Activated naive CD8-positive, alpha-beta T cell treated with anti-CD3 and anti-CD28 coated beads for 36 hours (primary cell): ENCODE measurements around the gene RSRC1. TPM values are rescaled to one million over a fixed set of nuclear protein-coding genes. Genes with fewer than 3 reads are reported as not detected.
A peak's percentile ranks its signal among the peaks of the same experiment; 100 is the strongest.
"Not testable (repeated sequence)": the region's sequence is repeated elsewhere in the genome, so short reads cannot be mapped to it uniquely, and the experiment has no call there.

Experiments used
- DNase-seq: peaks from one replicate; pipeline ENCODE4 v3.0.0; 2021
- H3K27ac Mint-ChIP-seq: one replicate; pipeline ENCODE4 v1.8.0; 2022; ENCODE audit warnings: mild to moderate bottlenecking, moderate library complexity, mixed read lengths
- H3K27me3 Mint-ChIP-seq: one replicate; pipeline ENCODE4 v1.8.0; 2022; ENCODE audit warnings: mild to moderate bottlenecking, mixed read lengths
- H3K36me3 Mint-ChIP-seq: one replicate; pipeline ENCODE4 v1.8.0; 2021; ENCODE audit warnings: mild to moderate bottlenecking, mixed read lengths
- H3K4me1 Mint-ChIP-seq: one replicate; pipeline ENCODE4 v1.8.0; 2021; ENCODE audit warnings: mixed read lengths
- H3K4me3 Mint-ChIP-seq: one replicate; pipeline ENCODE4 v1.8.0; 2022; ENCODE audit warnings: mild to moderate bottlenecking, moderate library complexity, mixed read lengths
- H3K9me3 Mint-ChIP-seq: one replicate; pipeline ENCODE4 v1.8.0; 2022; ENCODE audit warnings: mixed read lengths
- total RNA-seq, 2 experiments: library from RNA; stranded (reverse); gene quantifications; one replicate each; pipeline ENCODE4 v1.2.3, GENCODE V29; 2021

RSRC1 gene
- total RNA-seq, 2 experiments from 2014 or later: 33.2 to 37.1 TPM

DNA sequence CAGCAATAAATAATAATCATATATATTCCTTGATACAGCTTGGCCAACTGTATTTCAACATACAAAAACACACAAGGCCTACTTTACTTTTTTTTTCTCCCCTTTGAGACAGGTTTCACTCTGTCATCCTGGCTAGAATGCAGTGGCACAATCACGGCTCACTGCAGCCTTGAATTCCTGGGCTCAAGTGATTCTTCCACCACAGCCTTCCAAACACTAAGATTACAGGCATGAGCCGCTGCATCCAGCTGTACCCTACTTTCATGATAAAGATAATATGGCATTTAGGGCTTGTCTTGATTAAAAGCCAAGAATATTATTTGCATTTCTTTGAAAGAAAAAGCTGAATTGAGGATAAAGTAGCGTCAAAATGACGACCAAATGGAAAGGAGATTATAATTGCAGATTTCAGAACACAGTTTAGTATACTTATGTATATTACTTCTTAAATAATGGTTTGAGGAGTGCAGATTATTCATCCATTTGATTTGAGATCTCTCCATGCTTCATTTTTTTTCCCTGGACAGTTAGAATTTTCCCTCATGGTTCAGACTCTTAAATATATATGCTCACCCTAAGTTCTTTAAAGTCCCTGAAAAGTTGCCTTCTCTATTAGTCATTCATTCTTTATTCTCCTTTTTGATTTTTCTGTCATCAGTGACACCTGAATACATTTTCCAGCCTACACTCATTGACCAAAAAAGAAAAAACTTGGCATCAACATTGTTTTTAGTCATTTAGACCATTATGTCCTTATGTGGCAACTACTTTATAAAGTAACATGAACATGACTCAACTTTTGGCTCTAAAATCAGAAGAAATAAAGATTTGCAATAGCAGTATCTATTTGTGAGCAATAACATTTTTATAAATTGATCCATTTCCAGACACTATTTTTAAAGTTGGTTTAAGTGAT is 412.6 kb downstream of the RSRC1 start:
- Mint-ChIP-seq H3K27me3 (no peaks in the 10 kb centered on the region), H3K27ac (no peak overlapping the region), H3K36me3 (peaks cover 5% of the 10 kb centered on the region), H3K4me3 (no peak overlapping the region), H3K4me1 (no peaks in the 10 kb centered on the region), H3K9me3 (no peaks in the 10 kb centered on the region)
- DNase-seq: no peak

DNA sequence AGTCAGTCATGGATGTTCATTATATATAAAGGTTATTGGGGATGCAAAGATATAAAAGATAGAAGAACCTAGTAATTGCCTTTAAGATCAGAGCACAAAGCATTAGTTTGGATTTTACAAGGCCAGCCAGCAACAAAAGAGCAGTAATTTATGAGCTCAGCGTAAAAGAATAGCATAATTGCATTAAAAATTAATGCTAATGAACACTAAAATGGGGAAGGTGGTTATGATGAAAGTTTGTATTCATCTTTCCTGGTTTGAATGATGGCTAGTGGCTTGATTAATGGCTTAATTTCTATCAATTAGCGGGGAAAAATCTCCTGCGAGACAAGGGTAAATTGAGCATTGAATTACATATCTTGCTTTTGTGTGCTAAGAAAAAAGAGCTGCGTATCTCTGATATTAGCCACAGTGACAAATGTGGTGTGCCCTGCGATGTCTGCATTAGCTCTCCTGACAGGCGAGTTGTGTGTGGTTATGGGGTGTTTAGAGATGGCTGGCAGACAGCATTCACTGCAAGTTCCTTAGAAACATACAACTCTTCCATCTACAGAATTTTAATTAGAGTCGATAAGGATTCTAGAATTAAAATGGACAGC is 418.3 kb downstream of the RSRC1 start:
- H3K36me3 Mint-ChIP-seq: no peaks in the 10 kb centered on the region
- no peaks in the 10 kb centered on the region for H3K4me1 Mint-ChIP-seq
- DNase-seq: no peak
- H3K9me3 Mint-ChIP-seq: no peaks in the 10 kb centered on the region
- no peaks in the 10 kb centered on the region for H3K27me3 Mint-ChIP-seq
- no peak overlapping the region for H3K4me3 Mint-ChIP-seq
- no peak overlapping the region for H3K27ac Mint-ChIP-seq

DNA sequence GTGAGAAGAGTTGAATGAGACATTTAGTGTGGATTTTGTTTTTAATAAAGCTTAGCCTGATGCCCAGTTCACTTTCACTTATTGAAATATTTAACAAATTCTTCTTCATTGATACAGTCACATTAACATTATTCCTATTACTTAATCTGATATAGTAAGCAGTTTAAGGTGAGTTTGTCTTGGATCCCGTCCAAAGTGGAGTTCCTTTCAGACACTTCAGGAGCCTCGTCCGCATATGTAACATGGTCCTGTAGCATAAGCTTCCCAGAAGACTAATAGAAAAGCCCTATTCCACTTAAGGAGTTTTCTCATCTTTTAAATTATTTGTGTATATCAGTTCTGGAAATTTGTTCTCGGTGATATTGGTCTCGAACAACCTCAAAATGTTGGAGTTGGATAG is 421.4 kb downstream of the RSRC1 start:
- Mint-ChIP-seq H3K27ac (no peak overlapping the region), H3K27me3 (no peaks in the 10 kb centered on the region), H3K4me1 (no peaks in the 10 kb centered on the region), H3K9me3 (no peaks in the 10 kb centered on the region), H3K4me3 (no peak overlapping the region), H3K36me3 (no peaks in the 10 kb centered on the region)
- no peak for DNase-seq

DNA sequence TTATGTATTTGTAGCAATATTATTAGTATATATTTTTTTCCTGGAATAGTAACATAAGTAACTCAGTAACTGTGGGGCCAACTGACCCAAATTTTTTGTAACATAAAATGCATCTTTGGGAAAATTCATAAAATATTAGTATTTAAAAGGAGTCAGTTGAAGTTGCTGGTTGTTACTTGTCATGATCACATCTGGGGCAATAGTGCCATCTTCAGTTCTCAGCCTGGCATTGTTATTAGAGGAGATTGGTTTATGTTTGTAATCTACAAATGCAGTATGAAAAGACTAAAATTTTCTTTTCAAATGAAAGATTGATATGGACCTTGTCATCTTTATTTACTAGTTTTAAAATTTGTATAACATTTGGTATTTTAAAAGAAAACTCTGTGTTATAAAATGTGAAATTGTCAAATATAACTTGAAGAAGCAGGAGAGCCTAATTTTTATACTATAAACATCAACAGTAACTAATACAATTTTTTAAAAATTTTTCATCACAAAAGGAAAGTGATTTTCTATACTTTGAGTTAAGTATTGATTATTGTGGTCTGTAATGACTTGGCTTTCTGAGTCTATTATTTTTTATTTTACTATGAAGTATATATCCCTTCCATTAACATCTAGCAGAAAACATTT is 422.3 kb downstream of the RSRC1 start:
- Mint-ChIP-seq H3K36me3 (no peaks in the 10 kb centered on the region), H3K4me1 (no peaks in the 10 kb centered on the region), H3K27me3 (no peaks in the 10 kb centered on the region), H3K27ac (no peak overlapping the region), H3K4me3 (no peak overlapping the region), H3K9me3 (no peaks in the 10 kb centered on the region)
- no peak for DNase-seq

DNA sequence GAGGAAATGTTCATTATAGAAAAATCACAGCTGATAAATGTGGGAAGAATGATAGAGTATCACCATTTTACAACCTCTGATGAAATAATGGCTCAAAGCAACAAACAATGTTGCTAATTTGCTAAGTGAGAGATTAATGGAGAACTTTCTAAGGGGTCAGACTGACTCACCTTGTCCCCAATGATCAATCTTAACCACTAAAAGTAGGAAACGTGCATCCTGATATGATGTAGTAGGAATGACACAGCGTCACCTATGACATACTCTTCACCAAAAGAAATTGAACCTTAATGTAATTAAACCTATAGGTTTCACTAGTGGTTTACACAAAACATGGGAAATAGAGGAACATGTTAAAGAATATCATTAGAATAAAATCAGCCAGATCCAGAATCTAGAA is 426.0 kb downstream of the RSRC1 start:
- DNase-seq: no peak
- H3K36me3 Mint-ChIP-seq: no peaks in the 10 kb centered on the region
- no peaks in the 10 kb centered on the region for H3K27me3 Mint-ChIP-seq
- H3K4me3 Mint-ChIP-seq: no peak overlapping the region
- H3K27ac Mint-ChIP-seq: no peak overlapping the region
- H3K9me3 Mint-ChIP-seq: no peaks in the 10 kb centered on the region
- H3K4me1 Mint-ChIP-seq: no peaks in the 10 kb centered on the region

DNA sequence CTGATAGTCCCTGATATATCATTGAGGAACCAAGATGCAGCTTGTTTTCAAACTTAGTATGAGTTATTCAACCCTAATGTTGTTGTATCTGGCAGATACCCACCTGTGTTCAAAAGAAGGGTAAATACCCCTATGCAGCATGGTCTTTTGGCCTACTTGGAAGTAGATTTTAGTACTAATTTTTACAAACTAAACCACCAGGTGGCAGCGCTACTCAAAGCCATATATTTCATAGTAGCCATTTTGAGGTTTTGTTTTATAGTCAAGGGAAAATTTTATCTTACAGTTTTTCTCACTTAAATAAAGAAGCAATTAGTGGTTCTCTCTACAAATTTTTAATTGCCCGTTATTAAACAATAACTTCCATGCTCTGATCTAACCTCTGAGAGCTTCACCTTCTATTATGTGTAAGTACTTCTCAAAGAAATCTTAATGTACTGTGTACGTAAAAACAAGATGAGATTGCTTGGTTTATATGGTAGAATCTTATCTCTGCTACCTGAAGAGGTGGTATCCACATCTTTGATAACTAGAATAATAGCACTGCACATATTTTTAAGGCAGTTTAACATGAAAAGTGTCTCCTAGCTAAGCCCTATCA is 429.6 kb downstream of the RSRC1 start:
- no peaks in the 10 kb centered on the region for H3K9me3 Mint-ChIP-seq
- no peaks in the 10 kb centered on the region for H3K4me1 Mint-ChIP-seq
- DNase-seq: peak; percentile 6
- H3K27me3 Mint-ChIP-seq: no peaks in the 10 kb centered on the region
- no peak overlapping the region for H3K27ac Mint-ChIP-seq
- no peak overlapping the region for H3K4me3 Mint-ChIP-seq
- peaks cover 8% of the 10 kb centered on the region for H3K36me3 Mint-ChIP-seq

DNA sequence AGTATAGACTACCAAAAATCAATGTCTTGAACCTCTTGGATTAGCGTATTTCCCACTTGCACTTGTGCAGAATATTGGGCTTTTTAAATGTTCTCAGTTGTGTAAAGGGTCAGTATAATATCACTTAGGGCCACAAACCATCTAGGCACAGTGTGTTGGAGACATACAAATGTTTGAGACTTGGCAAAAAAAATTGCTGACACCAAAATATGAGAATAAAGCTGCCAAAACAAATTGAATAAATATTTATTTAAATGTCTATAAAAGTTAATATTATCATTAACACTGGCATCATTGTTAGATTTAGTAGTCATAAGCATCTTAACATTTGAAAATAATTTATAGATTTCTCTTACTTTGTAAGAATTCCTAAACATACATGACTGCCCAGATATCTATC is 430.2 kb downstream of the RSRC1 start:
- Mint-ChIP-seq H3K27ac (no peak overlapping the region), H3K4me1 (no peaks in the 10 kb centered on the region), H3K36me3 (peaks cover 8% of the 10 kb centered on the region), H3K9me3 (no peaks in the 10 kb centered on the region), H3K27me3 (no peaks in the 10 kb centered on the region), H3K4me3 (no peak overlapping the region)
- DNase-seq: no peak

DNA sequence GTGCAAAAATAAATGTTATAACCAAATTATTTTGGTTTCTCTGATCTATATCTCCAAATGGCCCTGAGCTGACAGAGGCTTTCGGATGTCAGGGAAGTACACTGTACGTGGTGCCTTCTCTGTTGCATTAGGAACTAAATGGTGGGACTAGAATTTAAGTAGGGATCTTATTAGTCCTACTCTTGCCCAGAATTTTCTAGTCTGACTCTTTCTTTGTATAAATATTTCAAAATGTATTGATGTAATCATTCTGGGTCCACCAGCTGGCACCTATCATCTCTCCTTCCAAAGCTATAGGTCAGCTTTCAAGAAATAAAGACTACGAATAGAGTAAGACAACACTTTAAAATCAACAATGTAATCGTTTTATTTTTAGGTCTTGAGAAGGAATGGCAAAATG is 438.8 kb downstream of the RSRC1 start:
- DNase-seq: no peak
- Mint-ChIP-seq H3K4me1 (no peaks in the 10 kb centered on the region), H3K36me3 (peaks cover 23% of the 10 kb centered on the region), H3K27ac (no peak overlapping the region), H3K4me3 (no peak overlapping the region), H3K27me3 (no peaks in the 10 kb centered on the region), H3K9me3 (no peaks in the 10 kb centered on the region)

DNA sequence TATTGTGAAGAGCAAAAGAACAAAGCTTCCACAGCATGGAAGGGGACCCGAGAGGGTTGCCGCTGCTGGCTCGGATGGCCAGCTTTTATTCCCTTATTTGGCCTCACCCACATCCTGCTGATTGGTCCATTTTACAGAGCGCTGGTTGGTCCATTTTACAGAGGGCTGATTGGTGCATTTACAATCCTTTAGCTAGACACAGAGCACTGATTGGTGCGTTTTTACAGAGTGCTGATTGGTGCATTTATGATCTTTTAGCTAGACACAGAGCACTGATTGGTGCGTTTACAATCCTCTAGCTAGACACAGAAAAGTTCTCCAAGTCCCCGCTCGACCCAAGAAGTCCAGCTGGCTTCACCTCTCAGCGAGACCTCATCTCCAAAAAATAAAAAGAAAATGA is 440.0 kb downstream of the RSRC1 start:
- not testable (repeated sequence) for H3K4me1 Mint-ChIP-seq, H3K27me3 Mint-ChIP-seq, H3K27ac Mint-ChIP-seq, DNase-seq, H3K9me3 Mint-ChIP-seq, H3K4me3 Mint-ChIP-seq
- peaks cover 20% of the 10 kb centered on the region for H3K36me3 Mint-ChIP-seq

DNA sequence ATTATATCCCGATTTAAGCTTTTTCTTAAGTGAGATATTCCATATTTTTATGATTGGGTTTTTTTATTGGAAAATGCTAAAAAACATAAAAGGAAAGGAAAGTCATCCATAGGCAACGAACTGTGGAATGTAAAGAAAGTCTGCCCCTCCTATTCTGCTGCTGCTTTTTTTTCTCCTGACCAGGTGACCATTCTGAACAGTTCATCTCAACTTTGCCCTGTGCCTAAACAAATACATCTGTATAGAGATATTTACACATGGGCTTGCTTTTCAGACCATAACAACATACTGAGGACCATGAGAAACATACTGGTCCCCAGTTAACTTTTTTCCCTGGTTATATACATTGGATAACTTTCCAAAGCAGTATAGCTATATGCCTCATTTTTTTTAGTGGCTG is 442.2 kb downstream of the RSRC1 start:
- no peak overlapping the region for H3K4me3 Mint-ChIP-seq
- H3K27ac Mint-ChIP-seq: no peak overlapping the region
- peaks cover 9% of the 10 kb centered on the region for H3K27me3 Mint-ChIP-seq
- no peak for DNase-seq
- peaks cover 16% of the 10 kb centered on the region for H3K36me3 Mint-ChIP-seq
- no peaks in the 10 kb centered on the region for H3K4me1 Mint-ChIP-seq
- no peaks in the 10 kb centered on the region for H3K9me3 Mint-ChIP-seq

DNA sequence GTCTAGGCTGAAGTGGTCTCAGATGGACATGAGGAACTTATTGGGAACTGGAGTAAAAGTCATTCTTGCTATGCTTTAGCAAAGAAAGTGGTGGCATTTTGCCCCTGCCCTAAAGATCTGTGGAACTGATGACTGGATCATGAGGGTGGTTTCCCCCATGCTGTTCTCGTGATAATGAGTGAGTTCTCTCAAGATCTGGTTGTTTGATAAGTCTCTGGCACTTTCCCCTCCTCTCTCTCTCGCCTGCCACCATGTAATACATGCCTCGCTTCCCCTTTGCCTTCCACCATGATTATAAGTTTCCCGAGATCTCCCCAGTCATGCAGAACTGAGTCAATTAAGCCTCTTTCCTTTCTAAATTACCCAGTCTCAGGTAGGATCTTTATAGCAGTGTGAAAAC is 449.6 kb downstream of the RSRC1 start:
- Mint-ChIP-seq H3K27ac (no peak overlapping the region), H3K4me1 (no peaks in the 10 kb centered on the region), H3K4me3 (no peak overlapping the region), H3K27me3 (peaks cover 24% of the 10 kb centered on the region), H3K9me3 (no peaks in the 10 kb centered on the region), H3K36me3 (no peaks in the 10 kb centered on the region)
- DNase-seq: no peak

DNA sequence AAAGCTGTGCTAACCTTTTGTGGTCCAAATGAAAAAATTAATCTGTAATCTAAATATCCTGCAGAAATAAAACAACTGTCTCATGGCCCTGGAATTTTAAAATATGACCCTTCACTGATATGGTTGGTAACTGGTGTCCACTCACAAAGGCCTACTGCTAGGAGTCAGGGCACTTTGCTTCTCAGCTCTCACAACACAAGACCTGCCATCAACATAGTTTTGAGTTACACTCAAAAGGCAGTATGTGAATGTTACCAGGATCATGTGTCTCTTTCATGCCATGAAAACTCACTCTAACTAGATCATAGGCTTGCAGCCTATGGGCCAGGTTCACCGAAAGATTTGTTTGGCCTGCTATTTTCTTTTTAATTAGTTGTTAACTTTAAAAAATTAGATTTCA is 451.1 kb downstream of the RSRC1 start:
- Mint-ChIP-seq H3K4me3 (no peak overlapping the region), H3K4me1 (no peaks in the 10 kb centered on the region), H3K36me3 (no peaks in the 10 kb centered on the region), H3K27me3 (peaks cover 33% of the 10 kb centered on the region), H3K27ac (no peak overlapping the region), H3K9me3 (peaks cover 4% of the 10 kb centered on the region)
- DNase-seq: no peak

DNA sequence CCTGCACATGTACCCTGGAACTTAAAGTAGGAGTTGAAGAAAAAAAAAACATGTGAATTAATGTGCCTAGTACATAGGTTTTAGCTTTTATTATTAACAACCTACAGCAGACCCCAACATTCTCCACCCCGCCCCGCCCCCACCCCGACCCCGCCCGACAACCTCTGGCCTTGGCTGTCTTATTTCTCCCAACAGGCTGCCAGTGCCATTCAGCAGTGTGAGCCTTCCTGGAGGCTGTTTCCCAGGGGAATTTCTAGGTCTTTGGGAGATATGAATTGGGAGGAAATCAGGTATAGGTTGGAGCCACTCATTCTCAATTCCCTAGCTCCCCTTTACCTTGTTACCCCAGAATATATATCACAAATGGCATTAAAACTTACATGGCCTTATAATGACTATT is 452.8 kb downstream of the RSRC1 start:
- DNase-seq: no peak
- peaks cover 4% of the 10 kb centered on the region for H3K9me3 Mint-ChIP-seq
- no peaks in the 10 kb centered on the region for H3K36me3 Mint-ChIP-seq
- no peak overlapping the region for H3K4me3 Mint-ChIP-seq
- peaks cover 26% of the 10 kb centered on the region for H3K27me3 Mint-ChIP-seq
- no peaks in the 10 kb centered on the region for H3K4me1 Mint-ChIP-seq
- H3K27ac Mint-ChIP-seq: no peak overlapping the region

DNA sequence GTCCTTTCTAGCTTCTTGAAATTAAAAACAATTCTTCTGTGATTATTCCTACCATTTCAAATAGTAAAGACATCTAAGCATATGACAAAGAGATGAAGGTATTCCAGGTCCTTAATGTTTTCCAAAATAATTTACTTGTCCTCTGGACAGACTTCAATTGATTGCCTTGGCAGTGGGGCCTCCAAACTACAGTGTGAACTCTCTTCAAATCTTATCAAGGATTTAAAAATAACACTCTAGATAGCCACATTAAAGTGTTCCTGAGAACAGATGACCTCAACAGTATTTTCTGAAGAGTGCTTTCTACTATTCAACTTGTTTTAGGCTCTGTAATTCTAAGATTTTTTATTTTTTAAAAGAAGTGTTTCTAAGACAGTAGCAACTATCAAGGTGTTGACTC is 453.2 kb downstream of the RSRC1 start:
- Mint-ChIP-seq H3K4me1 (no peaks in the 10 kb centered on the region), H3K9me3 (peaks cover 4% of the 10 kb centered on the region), H3K27me3 (peaks cover 30% of the 10 kb centered on the region), H3K4me3 (no peak overlapping the region), H3K27ac (no peak overlapping the region), H3K36me3 (no peaks in the 10 kb centered on the region)
- no peak for DNase-seq

DNA sequence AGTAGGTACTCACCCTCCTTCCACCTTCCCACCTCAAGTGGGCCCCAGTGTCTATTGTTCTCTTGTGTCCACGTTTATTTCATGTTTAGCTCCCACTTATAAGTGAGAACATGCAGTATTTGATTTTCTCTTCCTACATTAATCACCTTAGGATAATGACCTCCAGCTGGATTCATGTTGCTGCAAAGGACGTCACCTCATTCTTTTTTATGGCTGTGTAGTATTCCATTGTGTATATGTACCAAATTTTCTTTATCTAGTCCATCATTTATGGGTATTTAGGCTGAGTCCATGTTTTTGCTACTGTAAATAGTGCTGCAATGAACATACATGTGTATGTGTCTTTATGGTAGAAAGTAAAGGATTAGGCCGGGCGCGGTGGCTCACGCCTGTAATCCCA is 455.2 kb downstream of the RSRC1 start:
- H3K27ac Mint-ChIP-seq: no peak overlapping the region
- H3K9me3 Mint-ChIP-seq: peaks cover 4% of the 10 kb centered on the region
- H3K4me1 Mint-ChIP-seq: peaks cover 1% of the 10 kb centered on the region
- H3K4me3 Mint-ChIP-seq: no peak overlapping the region
- peaks cover 40% of the 10 kb centered on the region for H3K27me3 Mint-ChIP-seq
- no peaks in the 10 kb centered on the region for H3K36me3 Mint-ChIP-seq
- DNase-seq: no peak
